ENCODE data around the gene MXD3.
"Not testable (repeated sequence)": the region's sequence is repeated elsewhere in the genome, so short reads cannot be mapped to it uniquely, and the experiment has no call there.

The MXD3 gene

GRCh38 chr5:177317959-177318377 lies 6.3 kb upstream of the MXD3 start:
- FAIRE-seq: peak; percentile 96

- no peak for FAIRE-seq
Observed at GRCh38 chr5:177316005-177316404, 4.3 kb upstream of the MXD3 start.

- no peak for FAIRE-seq
Observed at GRCh38 chr5:177315411-177315810, 3.7 kb upstream of the MXD3 start.

- FAIRE-seq: no peak
Observed at GRCh38 chr5:177314376-177315342, 3.0 kb upstream of the MXD3 start.

- no peak for FAIRE-seq
Observed at GRCh38 chr5:177313561-177314259, 2.0 kb upstream of the MXD3 start.

GRCh38 chr5:177312649-177313181 lies 1.0 kb upstream of the MXD3 start:
- no peak for FAIRE-seq

- FAIRE-seq: no peak
Observed at GRCh38 chr5:177311392-177311722, 341 bp downstream of the MXD3 start.

GRCh38 chr5:177310757-177311391 lies 824 bp downstream of the MXD3 start:
- no peak for FAIRE-seq

GRCh38 chr5:177310332-177310731 lies 1.4 kb downstream of the MXD3 start:
- FAIRE-seq: no peak

GRCh38 chr5:177309351-177310191 lies 2.1 kb downstream of the MXD3 start:
- peak; percentile 39 for FAIRE-seq

- FAIRE-seq: no peak
Observed at GRCh38 chr5:177308740-177309139, 3.0 kb downstream of the MXD3 start.

GRCh38 chr5:177307544-177308363 lies 3.9 kb downstream of the MXD3 start:
- FAIRE-seq: no peak

- no peak for FAIRE-seq
Observed at GRCh38 chr5:177306674-177307543, 4.8 kb downstream of the MXD3 start.

GRCh38 chr5:177306103-177306640 lies 5.5 kb downstream of the MXD3 start:
- not testable (repeated sequence) for FAIRE-seq

GRCh38 chr5:177304392-177305119 lies 7.1 kb downstream of the MXD3 start:
- FAIRE-seq: no peak

GRCh38 chr5:177303925-177304391 lies 7.7 kb downstream of the MXD3 start:
- no peak for FAIRE-seq

- no peak for FAIRE-seq
Observed at GRCh38 chr5:177303121-177303924, 8.4 kb downstream of the MXD3 start, which contains the start of the genes PRELID1 and RAB24. TSS of gene PRELID1 (plus strand) at chr5:177303799. CDS start at chr5:177303986, 187 bp downstream. TSS of gene RAB24 (minus strand) at chr5:177303719. CDS start at chr5:177303288, 431 bp downstream.

All from G401.6 (cell line).